ENCODE measurements around the gene EWSR1.
"Not testable (repeated sequence)": the region's sequence is repeated elsewhere in the genome, so short reads cannot be mapped to it uniquely, and the experiment has no call there.

DNA sequence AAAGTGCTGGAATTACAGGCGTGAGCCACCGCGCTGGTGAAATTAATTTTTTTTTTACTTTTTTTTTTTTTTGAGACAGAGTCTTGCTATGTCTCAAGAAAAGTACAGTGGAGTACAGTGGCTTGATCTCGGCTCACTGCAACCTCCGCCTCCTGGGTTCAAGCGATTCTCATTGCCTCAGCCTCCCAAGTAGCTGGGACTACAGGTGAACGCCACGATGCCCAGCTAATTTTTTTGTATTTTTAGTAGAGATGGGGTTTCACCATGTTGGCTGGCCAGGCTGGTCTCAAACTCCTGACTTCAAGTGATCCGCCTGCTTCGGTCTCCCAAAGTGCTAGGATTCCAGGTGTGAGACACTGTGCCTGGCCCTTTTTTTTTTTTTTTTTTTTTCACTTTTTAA, 20.2 kb upstream of the EWSR1 start:
- TF ChIP-seq, protein P1, sequence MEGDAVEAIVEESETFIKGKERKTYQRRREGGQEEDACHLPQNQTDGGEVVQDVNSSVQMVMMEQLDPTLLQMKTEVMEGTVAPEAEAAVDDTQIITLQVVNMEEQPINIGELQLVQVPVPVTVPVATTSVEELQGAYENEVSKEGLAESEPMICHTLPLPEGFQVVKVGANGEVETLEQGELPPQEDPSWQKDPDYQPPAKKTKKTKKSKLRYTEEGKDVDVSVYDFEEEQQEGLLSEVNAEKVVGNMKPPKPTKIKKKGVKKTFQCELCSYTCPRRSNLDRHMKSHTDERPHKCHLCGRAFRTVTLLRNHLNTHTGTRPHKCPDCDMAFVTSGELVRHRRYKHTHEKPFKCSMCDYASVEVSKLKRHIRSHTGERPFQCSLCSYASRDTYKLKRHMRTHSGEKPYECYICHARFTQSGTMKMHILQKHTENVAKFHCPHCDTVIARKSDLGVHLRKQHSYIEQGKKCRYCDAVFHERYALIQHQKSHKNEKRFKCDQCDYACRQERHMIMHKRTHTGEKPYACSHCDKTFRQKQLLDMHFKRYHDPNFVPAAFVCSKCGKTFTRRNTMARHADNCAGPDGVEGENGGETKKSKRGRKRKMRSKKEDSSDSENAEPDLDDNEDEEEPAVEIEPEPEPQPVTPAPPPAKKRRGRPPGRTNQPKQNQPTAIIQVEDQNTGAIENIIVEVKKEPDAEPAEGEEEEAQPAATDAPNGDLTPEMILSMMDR (IDR thresholded peaks at IDR 0.05), result not testable (repeated sequence)
- not testable (repeated sequence) for TF ChIP-seq POLR2AphosphoS5 (IDR thresholded peaks at IDR 0.05); EP300 (IDR thresholded peaks at IDR 0.05); POLR2A (IDR thresholded peaks at IDR 0.05; ENCODE audit: low read depth)
